Uterus (tissue), 4 donors: ENCODE data around the gene REN. TPM values are rescaled to one million over a fixed set of nuclear protein-coding genes. Genes with fewer than 3 reads are reported as not detected.

Source experiments
- DNase-seq, 2 donors: peaks; one replicate each; pipeline ENCODE4 v3.0.0-alpha.2; 2019 to 2020
- H3K27ac ChIP-seq, 2 donors: fragments of 200-600 bp; sonication (generic); 1 replicate in 1 of 2; 2 replicates in 1 of 2; pipeline ENCODE4 v1.5.1; 2016 to 2018
- H3K27me3 ChIP-seq, 2 donors: fragments of 200-600 bp; sonication (generic); one replicate each; pipeline ENCODE4 v1.5.1; 2018 to 2019; ENCODE audit warnings: control low read depth in 1 of 2
- H3K36me3 ChIP-seq, 2 donors: fragments of 200-600 bp; sonication (generic); one replicate each; pipeline ENCODE4 v1.5.1; 2019; ENCODE audit warnings: control low read depth in 1 of 2
- H3K4me1 ChIP-seq, 2 donors: fragments of 200-600 bp; sonication (generic); one replicate each; pipeline ENCODE4 v1.5.1; 2018 to 2019; ENCODE audit warnings: control low read depth in 1 of 2
- H3K4me3 ChIP-seq, 2 donors: fragments of 200-600 bp; sonication (generic); 1 replicate in 1 of 2; 2 replicates in 1 of 2; pipeline ENCODE4 v1.5.1; 2018 to 2019; ENCODE audit warnings: mild to moderate bottlenecking in 1 of 2
- H3K9me3 ChIP-seq, 2 donors: fragments of 200-600 bp; sonication (generic); one replicate each; pipeline ENCODE4 v1.5.1; 2019; ENCODE audit warnings: control low read depth in 1 of 2
- POLR2A ChIP-seq, 2 donors: fragments of 450-650 bp; IDR thresholded peaks; one replicate each; pipeline ENCODE4 v1.6.1; 2016; ENCODE audit warnings: antibody characterized with exemption in 2 of 2, mild to moderate bottlenecking in 1 of 2, moderate library complexity in 1 of 2
- intact Hi-C: fragments of 100-400 bp; cut with DNase I; formaldehyde crosslinking; loops from one replicate; pipeline ENCODE4 v1.15.1; 2023; ENCODE audit warnings: low total_unique reads
- total RNA-seq, 4 donors: library from RNA; depleted of rRNA in 3 of 4; stranded (reverse); fragments of >200 nt in 3 of 4; gene quantifications; one replicate each; pipeline versions ENCODE4 v1.1.0 to v1.2.4, GENCODE V29; 2014 to 2023
- TF ChIP-seq, protein P1 (sequence below), 4 experiments: fragments of 200-600 bp in 2 of 4; fragments of 450-650 bp in 2 of 4; sonication (generic) in 2 of 4; IDR thresholded peaks; one replicate each; pipeline ENCODE4 v1.5.1; 2016 to 2019; ENCODE audit warnings: antibody characterized with exemption in 4 of 4, mild to moderate bottlenecking in 2 of 4, moderate library complexity in 1 of 4
- donor health status: DM: yes; HTN: yes; CAD: no.

REN gene
- total RNA-seq, 4 donors from 2014 or later, result 6.8 to 9.4 TPM; not detected in 2

DNA sequence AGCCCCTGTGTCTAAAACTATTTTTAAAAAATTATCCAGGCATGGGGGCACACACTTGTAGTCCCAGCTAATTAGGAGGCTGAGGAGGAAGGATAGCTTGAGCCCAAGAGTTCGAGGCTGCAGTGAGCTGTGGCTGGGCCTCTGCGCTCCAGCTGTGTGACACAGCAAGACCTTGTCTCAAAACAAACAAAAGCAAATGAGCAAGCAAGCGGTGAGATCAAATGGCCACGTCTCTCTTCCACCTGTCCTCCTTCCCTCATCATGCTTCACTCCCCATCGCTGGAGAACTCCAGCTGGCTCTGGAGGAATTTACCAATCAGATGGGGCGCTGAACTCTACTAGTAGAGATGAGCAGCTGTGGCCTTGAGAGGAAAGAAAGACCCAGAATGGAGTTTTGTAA, 14.0 kb upstream of the REN start:
- H3K4me1 ChIP-seq, result no peaks in the 10 kb centered on the region
- intact Hi-C loops, result no loop called here
- no peaks in the 10 kb centered on the region for H3K9me3 ChIP-seq
- no peak overlapping the region for H3K4me3 ChIP-seq
- TF ChIP-seq, protein P1, sequence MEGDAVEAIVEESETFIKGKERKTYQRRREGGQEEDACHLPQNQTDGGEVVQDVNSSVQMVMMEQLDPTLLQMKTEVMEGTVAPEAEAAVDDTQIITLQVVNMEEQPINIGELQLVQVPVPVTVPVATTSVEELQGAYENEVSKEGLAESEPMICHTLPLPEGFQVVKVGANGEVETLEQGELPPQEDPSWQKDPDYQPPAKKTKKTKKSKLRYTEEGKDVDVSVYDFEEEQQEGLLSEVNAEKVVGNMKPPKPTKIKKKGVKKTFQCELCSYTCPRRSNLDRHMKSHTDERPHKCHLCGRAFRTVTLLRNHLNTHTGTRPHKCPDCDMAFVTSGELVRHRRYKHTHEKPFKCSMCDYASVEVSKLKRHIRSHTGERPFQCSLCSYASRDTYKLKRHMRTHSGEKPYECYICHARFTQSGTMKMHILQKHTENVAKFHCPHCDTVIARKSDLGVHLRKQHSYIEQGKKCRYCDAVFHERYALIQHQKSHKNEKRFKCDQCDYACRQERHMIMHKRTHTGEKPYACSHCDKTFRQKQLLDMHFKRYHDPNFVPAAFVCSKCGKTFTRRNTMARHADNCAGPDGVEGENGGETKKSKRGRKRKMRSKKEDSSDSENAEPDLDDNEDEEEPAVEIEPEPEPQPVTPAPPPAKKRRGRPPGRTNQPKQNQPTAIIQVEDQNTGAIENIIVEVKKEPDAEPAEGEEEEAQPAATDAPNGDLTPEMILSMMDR (IDR thresholded peaks at IDR 0.05), result no peak
- TF ChIP-seq POLR2A (IDR thresholded peaks at IDR 0.05), result no peak
- no peaks in the 10 kb centered on the region for H3K27me3 ChIP-seq
- no peaks in the 10 kb centered on the region for H3K36me3 ChIP-seq
- no peak overlapping the region for H3K27ac ChIP-seq
- DNase-seq, result no peak

DNA sequence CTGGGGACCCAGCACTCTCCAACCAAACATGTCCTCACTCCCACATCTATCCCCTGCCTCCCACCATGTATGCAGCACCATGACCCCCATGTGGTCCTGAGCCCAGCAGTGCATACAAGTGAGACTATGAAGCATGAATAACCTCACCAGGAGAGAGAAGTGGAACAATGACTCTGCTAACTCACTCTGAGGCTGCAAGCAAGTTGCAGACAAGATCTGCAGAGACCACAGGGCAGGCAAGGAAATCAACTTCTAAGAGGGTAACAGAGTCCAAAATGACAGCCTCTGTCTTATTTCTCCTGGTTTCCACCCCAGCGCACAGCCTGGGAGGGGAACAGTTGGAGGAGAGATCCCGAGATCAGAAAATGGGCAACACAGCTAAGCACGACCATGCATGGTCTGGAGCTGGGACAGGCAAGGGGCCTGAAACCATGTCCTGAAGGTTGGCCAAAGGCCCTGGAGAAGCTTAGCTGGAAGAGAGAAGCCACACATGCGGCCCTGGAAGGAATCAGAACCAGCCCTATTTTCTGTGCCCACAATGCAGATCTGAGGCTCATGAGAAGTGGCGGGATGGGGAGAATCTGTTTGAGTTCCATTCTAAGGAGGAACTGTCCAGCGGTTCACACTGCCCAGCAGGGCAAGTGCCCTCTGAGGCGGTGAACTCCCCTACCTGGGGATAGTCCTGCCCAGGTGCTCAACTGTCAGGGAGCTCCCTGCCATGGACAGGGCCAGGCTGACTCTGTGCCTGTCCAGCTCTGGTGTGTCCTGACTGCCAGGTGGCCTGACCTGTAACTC, 12.5 kb upstream of the REN start:
- intact Hi-C loops, result no loop called here
- Histone ChIP-seq H3K9me3 (no peaks in the 10 kb centered on the region), H3K27ac (no peak overlapping the region), H3K27me3 (no peaks in the 10 kb centered on the region), H3K4me1 (no peaks in the 10 kb centered on the region), H3K4me3 (no peak overlapping the region), H3K36me3 (no peaks in the 10 kb centered on the region)
- TF ChIP-seq, protein P1 (IDR thresholded peaks at IDR 0.05), result no peak
- no peak for TF ChIP-seq POLR2A (IDR thresholded peaks at IDR 0.05)
- no peak for DNase-seq

DNA sequence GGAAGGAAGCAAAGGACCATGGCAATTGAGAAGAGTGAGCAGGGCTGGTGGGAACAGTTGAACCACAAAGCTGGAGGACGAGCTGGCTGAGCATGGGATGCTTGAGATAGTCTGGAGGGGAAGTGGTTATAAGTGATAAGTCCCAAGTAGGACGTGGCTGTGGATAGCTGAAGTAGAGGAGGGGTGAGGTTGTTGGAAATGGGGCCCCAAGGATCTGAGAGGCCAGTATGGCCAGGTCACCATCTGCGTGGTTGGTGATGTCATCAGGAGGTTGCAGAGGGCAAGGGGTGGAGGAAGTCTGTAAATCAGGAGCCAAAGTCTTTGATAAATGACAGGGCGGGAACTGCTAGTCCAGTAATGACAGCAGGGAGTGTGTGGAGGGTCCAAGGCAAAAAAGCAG, 11.0 kb upstream of the REN start:
- Histone ChIP-seq H3K36me3 (no peaks in the 10 kb centered on the region), H3K27ac (no peak overlapping the region), H3K4me1 (no peaks in the 10 kb centered on the region), H3K4me3 (no peak overlapping the region), H3K9me3 (no peaks in the 10 kb centered on the region), H3K27me3 (no peaks in the 10 kb centered on the region)
- intact Hi-C loops, result no loop called here
- TF ChIP-seq POLR2A (IDR thresholded peaks at IDR 0.05), result no peak
- TF ChIP-seq, protein P1 (IDR thresholded peaks at IDR 0.05), result no peak
- DNase-seq, result no peak

DNA sequence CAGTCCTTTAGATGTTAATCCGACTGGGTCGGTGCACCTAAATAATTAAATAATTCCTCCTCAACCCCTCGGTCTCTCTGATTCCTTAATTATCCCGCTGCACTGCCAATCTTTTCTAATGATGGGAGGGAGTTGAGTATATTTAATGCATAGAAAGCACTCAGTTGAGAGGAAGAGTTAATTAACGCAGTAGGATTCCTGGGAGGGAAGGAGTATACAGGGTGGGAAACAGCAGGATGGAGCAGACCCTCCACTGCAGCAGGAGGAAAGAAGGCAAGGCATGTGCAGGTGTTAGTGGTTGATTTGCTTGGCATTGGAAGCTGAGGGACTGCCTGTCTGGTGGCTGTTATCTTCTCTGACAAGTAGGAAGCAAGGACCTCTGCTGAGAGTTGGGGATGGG, 9.9 kb upstream of the REN start:
- Histone ChIP-seq H3K27ac (no peak overlapping the region), H3K27me3 (no peaks in the 10 kb centered on the region), H3K4me1 (no peaks in the 10 kb centered on the region), H3K9me3 (no peaks in the 10 kb centered on the region), H3K36me3 (no peaks in the 10 kb centered on the region), H3K4me3 (no peak overlapping the region)
- intact Hi-C loops, result no loop called here
- no peak for TF ChIP-seq POLR2A (IDR thresholded peaks at IDR 0.05)
- TF ChIP-seq, protein P1 (IDR thresholded peaks at IDR 0.05), result no peak
- DNase-seq, result no peak

DNA sequence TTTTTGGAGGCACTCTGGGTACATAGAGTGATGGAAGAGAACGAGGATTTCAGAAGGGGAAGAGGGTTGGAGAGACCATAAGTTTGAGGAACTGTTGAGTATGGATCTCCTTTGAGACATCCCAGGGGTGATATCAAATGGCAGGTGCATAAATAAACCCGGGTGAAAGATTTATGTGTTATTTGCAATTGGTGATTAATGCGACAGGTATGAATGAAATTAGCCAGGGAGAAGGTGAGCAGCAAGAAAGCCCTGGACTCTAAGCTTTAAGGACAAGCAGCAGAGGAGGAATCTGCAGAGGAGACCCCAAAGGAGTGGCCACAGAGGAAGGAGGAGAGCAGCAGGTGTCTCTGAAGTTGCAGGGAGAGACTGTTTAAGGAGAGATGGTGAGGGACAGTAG, 8.8 kb upstream of the REN start:
- H3K27me3 ChIP-seq, result no peaks in the 10 kb centered on the region
- intact Hi-C loops, result no loop called here
- no peak for TF ChIP-seq POLR2A (IDR thresholded peaks at IDR 0.05)
- TF ChIP-seq, protein P1 (IDR thresholded peaks at IDR 0.05), result no peak

More for the DNA sequence above, 8.8 kb upstream of the REN start:
- DNase-seq, result no peak
- H3K4me3 ChIP-seq, result no peak overlapping the region
- no peaks in the 10 kb centered on the region for H3K4me1 ChIP-seq
- no peak overlapping the region for H3K27ac ChIP-seq
- H3K9me3 ChIP-seq, result peaks cover 0 to 3% of the 10 kb centered on the region in 2 donors
- no peaks in the 10 kb centered on the region for H3K36me3 ChIP-seq
